ENCODE data around the gene EDA2R. TPM values are rescaled to one million over a fixed set of nuclear protein-coding genes. Genes with fewer than 3 reads are reported as not detected.

The EDA2R gene
- total and polyA plus RNA-seq, 2 donors (not counting 3 experiments of a cell fraction or from before 2014, with no cell fraction given), result 1.9 TPM

DNA sequence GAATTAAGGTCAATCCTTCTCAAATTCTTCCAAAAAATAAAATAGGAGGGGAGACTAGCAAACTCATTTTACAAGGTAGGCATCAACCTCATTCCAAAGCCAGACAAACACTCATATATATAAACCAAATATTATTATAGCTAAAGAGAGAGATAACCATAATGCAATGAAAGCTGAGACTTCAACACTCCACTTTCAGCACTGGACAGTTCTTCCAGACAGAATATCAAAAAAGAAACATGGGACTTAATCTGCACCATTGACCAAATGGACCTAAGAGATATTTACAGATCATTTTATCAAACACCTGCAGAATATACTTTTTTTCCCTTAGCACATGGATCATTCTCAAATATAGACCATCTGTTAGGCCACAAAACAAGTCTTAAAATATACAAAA, 15.5 kb upstream of the EDA2R start:
- Histone ChIP-seq H3K9ac (replicated peaks; ENCODE audit: extremely low read depth, insufficient read depth, low read length) (no peak overlapping the region), H3K9me3 (replicated peaks; ENCODE audit: control insufficient read depth, insufficient read depth, low read length) (no peaks in the 10 kb centered on the region), H3K27me3 (ENCODE audit: control insufficient read depth in 2 of 2, insufficient read depth in 2 of 2, low read length in 2 of 2) (no peaks in the 10 kb centered on the region), H4K20me1 (replicated peaks; ENCODE audit: control insufficient read depth, extremely low read depth, insufficient read depth, low read length) (no peaks in the 10 kb centered on the region), H3K27ac (ENCODE audit: insufficient read depth, low read depth, low read length) (no peak overlapping the region), H3K79me2 (ENCODE audit: control insufficient read depth, insufficient read depth, low read length) (no peaks in the 10 kb centered on the region), H2AFZ (ENCODE audit: low read depth, low read length) (no peak overlapping the region), H3K36me3 (ENCODE audit: control insufficient read depth in 2 of 2, extremely low read depth in 1 of 2, insufficient read depth in 2 of 2, low read length in 2 of 2) (no peaks in the 10 kb centered on the region), H3K4me3 (replicated peaks in 1 of 3; ENCODE audit: insufficient read depth in 1 of 3, low read depth in 1 of 3, low read length in 3 of 3) (no peak overlapping the region), H3K9me1 (replicated peaks; ENCODE audit: control insufficient read depth, extremely low read depth, insufficient read depth, low read length) (no peaks in the 10 kb centered on the region), H3K4me2 (ENCODE audit: insufficient read depth, low read length) (no peak overlapping the region), H3K4me1 (ENCODE audit: control insufficient read depth, extremely low read depth, insufficient read depth, low read length) (no peaks in the 10 kb centered on the region)
- ChIA-PET POLR2A (no interaction called here), CTCF (no interaction called here)
- dilution Hi-C loops (cut with MboI; ENCODE audit: extremely low pct_ligation_motif_present, low sequenced_read_pairs) (no loop called here), intact Hi-C loops (cut with micrococcal nuclease) (no loop called here)
- TF ChIP-seq POLR2AphosphoS5 (IDR thresholded peaks at IDR 0.05; ENCODE audit: insufficient read depth, low read depth, low read length) (no peak), EZH2 (IDR thresholded peaks at IDR 0.05; ENCODE audit: borderline replicate concordance, low read depth, low read length, severe bottlenecking) (no peak), GATA2 (IDR thresholded peaks at IDR 0.05; ENCODE audit: insufficient read depth, insufficient read length, low read depth, low read length) (no peak), FOS (IDR thresholded peaks at IDR 0.05; ENCODE audit: borderline replicate concordance, insufficient read depth, low read length) (no peak), MYC (IDR thresholded peaks at IDR 0.05; ENCODE audit: low read depth, low read length) (no peak), JUN (IDR thresholded peaks at IDR 0.05; ENCODE audit: borderline replicate concordance, insufficient read depth, insufficient read length, low read depth) (no peak)
- TF ChIP-seq, protein P1, sequence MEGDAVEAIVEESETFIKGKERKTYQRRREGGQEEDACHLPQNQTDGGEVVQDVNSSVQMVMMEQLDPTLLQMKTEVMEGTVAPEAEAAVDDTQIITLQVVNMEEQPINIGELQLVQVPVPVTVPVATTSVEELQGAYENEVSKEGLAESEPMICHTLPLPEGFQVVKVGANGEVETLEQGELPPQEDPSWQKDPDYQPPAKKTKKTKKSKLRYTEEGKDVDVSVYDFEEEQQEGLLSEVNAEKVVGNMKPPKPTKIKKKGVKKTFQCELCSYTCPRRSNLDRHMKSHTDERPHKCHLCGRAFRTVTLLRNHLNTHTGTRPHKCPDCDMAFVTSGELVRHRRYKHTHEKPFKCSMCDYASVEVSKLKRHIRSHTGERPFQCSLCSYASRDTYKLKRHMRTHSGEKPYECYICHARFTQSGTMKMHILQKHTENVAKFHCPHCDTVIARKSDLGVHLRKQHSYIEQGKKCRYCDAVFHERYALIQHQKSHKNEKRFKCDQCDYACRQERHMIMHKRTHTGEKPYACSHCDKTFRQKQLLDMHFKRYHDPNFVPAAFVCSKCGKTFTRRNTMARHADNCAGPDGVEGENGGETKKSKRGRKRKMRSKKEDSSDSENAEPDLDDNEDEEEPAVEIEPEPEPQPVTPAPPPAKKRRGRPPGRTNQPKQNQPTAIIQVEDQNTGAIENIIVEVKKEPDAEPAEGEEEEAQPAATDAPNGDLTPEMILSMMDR (IDR thresholded peaks at IDR 0.05; ENCODE audit: extremely low read depth in 1 of 2, insufficient read depth in 1 of 2, low read depth in 1 of 2, low read length in 2 of 2), result no peak
- TF ChIP-seq, protein P2, sequence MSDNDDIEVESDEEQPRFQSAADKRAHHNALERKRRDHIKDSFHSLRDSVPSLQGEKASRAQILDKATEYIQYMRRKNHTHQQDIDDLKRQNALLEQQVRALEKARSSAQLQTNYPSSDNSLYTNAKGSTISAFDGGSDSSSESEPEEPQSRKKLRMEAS (IDR thresholded peaks at IDR 0.05; ENCODE audit: insufficient read depth, insufficient read length), result no peak
- no TSS peak for BruUV-seq (replicated peaks)
- FAIRE-seq (no peak), DNase-seq (ENCODE audit: low read depth, low spot score) (no peak)

All from endothelial cell of umbilical vein (primary cell).